Measurements from ENCODE around the gene GOLGA2.

- TF ChIP-seq CTCF (IDR thresholded peaks at IDR 0.05; ENCODE audit: insufficient read depth, low read length) = no peak
- TF ChIP-seq POLR2AphosphoS5 (IDR thresholded peaks at IDR 0.05; ENCODE audit: low read depth) = no peak
- TF ChIP-seq GABPA (IDR thresholded peaks at IDR 0.05; ENCODE audit: low read depth) = no peak
- TF ChIP-seq REST (IDR thresholded peaks at IDR 0.05; ENCODE audit: insufficient replicate concordance, low read depth) = no peak
- TF ChIP-seq SPI1 (IDR thresholded peaks at IDR 0.05; ENCODE audit: borderline replicate concordance, low read depth) = no peak
These were observed 61.0 kb downstream of the GOLGA2 start for GRCh38 chr9:128214571-128215490.

Measured in HL-60 (cell line).